OCI-LY3 (cell line): Measurements from ENCODE around the gene GNB1.
"Not testable (repeated sequence)": the region's sequence is repeated elsewhere in the genome, so short reads cannot be mapped to it uniquely, and the experiment has no call there.

ENCODE experiments used
- H2AFZ ChIP-seq: fragments of 200-600, 300-600 bp; shearing (Covaris generic); 2 replicates; pipeline ENCODE4 v1.6.0; 2014; ENCODE audit warnings: antibody characterized with exemption, low read depth, low read length
- H3K27ac ChIP-seq: fragments of 200-600, 300-600 bp; sonication (generic); 2 replicates; pipeline ENCODE4 v1.5.1; 2014; ENCODE audit warnings: mild to moderate bottlenecking, low read length, moderate library complexity, mixed read lengths
- H3K27me3 ChIP-seq: fragments of 200-600, 300-600 bp; sonication (generic); 2 replicates; pipeline ENCODE4 v1.6.1; 2014; ENCODE audit warnings: low read depth, low read length, mixed read lengths
- H3K36me3 ChIP-seq: fragments of 200-600, 300-600 bp; sonication (generic); replicated peaks from 2 replicates; pipeline ENCODE3; 2014; ENCODE audit warnings: low read depth, low read length, mixed read lengths
- H3K4me1 ChIP-seq: fragments of 300-600, 200-600 bp; sonication (generic); 2 replicates; pipeline ENCODE4 v1.6.1; 2014; ENCODE audit warnings: low read length, mixed read lengths
- H3K4me2 ChIP-seq: fragments of 200-600, 300-600 bp; sonication (generic); 2 replicates; pipeline ENCODE4 v1.6.1; 2014; ENCODE audit warnings: low read length, mixed read lengths
- H3K4me3 ChIP-seq: fragments of 300-600, 200-600 bp; sonication (generic); 2 replicates; pipeline ENCODE4 v1.5.1; 2014; ENCODE audit warnings: antibody characterized with exemption, mild to moderate bottlenecking, low read length, moderate library complexity
- H3K79me2 ChIP-seq: fragments of 300-600, 200-600 bp; shearing (Covaris generic); 2 replicates; pipeline ENCODE4 v1.6.1; 2014; ENCODE audit warnings: mild to moderate bottlenecking, low read length, mixed read lengths
- H3K9ac ChIP-seq: fragments of 300-600, 200-600 bp; shearing (Covaris generic); 2 replicates; pipeline ENCODE4 v1.6.0; 2014; ENCODE audit warnings: mild to moderate bottlenecking, low read length, moderate library complexity
- H3K9me3 ChIP-seq: fragments of 200-600, 300-600 bp; shearing (Covaris generic); 2 replicates; pipeline ENCODE4 v1.6.1; 2014; ENCODE audit warnings: low read length, mixed read lengths; ENCODE audit not compliant: insufficient read depth
- H4K20me1 ChIP-seq: fragments of 200-600, 300-600 bp; sonication (generic); 2 replicates; pipeline ENCODE4 v1.6.1; 2016; ENCODE audit warnings: low read length, mixed read lengths; ENCODE audit not compliant: insufficient read depth
- EZH2phosphoT487 ChIP-seq: fragments of 200-600 bp; shearing (Covaris generic); IDR thresholded peaks from 2 replicates; pipeline ENCODE4 v1.6.1; 2018; ENCODE audit warnings: antibody characterized with exemption, mixed run types, low read depth
- TF ChIP-seq, protein P1 (sequence below): fragments of 200-600, 300-600 bp; sonication (generic); IDR thresholded peaks from 2 replicates; pipeline ENCODE4 v1.5.1; 2014; ENCODE audit warnings: antibody characterized with exemption, low read length, low read depth

Gene GNB1

GRCh38 chr1:1862905-1863547 lies 27.9 kb downstream of the GNB1 start:
- no peak overlapping the region for H3K9ac ChIP-seq
- no peak overlapping the region for H3K4me2 ChIP-seq
- no peaks in the 10 kb centered on the region for H3K9me3 ChIP-seq
- H3K79me2 ChIP-seq: peaks cover 100% of the 10 kb centered on the region
- H3K36me3 ChIP-seq: peaks cover 23% of the 10 kb centered on the region
- H3K27ac ChIP-seq: no peak overlapping the region
- H4K20me1 ChIP-seq: peaks cover 96% of the 10 kb centered on the region
- no peak for TF ChIP-seq EZH2phosphoT487
- TF ChIP-seq, protein P1, sequence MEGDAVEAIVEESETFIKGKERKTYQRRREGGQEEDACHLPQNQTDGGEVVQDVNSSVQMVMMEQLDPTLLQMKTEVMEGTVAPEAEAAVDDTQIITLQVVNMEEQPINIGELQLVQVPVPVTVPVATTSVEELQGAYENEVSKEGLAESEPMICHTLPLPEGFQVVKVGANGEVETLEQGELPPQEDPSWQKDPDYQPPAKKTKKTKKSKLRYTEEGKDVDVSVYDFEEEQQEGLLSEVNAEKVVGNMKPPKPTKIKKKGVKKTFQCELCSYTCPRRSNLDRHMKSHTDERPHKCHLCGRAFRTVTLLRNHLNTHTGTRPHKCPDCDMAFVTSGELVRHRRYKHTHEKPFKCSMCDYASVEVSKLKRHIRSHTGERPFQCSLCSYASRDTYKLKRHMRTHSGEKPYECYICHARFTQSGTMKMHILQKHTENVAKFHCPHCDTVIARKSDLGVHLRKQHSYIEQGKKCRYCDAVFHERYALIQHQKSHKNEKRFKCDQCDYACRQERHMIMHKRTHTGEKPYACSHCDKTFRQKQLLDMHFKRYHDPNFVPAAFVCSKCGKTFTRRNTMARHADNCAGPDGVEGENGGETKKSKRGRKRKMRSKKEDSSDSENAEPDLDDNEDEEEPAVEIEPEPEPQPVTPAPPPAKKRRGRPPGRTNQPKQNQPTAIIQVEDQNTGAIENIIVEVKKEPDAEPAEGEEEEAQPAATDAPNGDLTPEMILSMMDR: no peak
- no peak overlapping the region for H3K4me3 ChIP-seq
- H3K4me1 ChIP-seq: peaks cover 36% of the 10 kb centered on the region
- no peaks in the 10 kb centered on the region for H3K27me3 ChIP-seq
- no peak overlapping the region for H2AFZ ChIP-seq

GRCh38 chr1:1861761-1862310 lies 29.1 kb downstream of the GNB1 start:
- not testable (repeated sequence) for H3K4me3 ChIP-seq, H3K27ac ChIP-seq, H3K27me3 ChIP-seq, H3K9me3 ChIP-seq, H3K9ac ChIP-seq, H3K4me2 ChIP-seq, H2AFZ ChIP-seq
- H3K79me2 ChIP-seq: peaks cover 100% of the 10 kb centered on the region
- H3K36me3 ChIP-seq: peaks cover 23% of the 10 kb centered on the region
- peaks cover 48% of the 10 kb centered on the region for H3K4me1 ChIP-seq
- H4K20me1 ChIP-seq: peaks cover 97% of the 10 kb centered on the region

DNA sequence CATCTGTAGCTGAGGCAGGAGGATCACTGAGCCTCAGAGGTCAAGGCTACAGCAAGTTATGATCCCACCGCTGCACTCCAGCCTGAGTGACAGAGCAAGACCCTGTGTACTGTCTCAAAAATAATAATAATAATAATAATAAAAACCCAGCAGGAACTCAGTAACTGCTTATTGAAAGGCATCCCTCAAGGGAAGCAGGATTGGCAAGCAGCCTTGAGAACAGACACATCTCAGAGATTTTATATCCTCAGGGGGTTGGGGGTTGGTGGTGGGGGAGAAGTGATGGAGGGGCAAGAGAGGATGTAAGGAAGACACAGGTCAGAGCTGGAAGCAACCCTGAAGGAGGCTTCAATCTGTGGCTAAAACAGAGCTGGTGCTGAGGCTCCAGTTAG lies 29.6 kb downstream of the GNB1 start:
- H3K9ac ChIP-seq: no peak overlapping the region
- H3K27me3 ChIP-seq: no peaks in the 10 kb centered on the region
- peaks cover 22% of the 10 kb centered on the region for H3K36me3 ChIP-seq
- no peak overlapping the region for H2AFZ ChIP-seq
- peaks cover 99% of the 10 kb centered on the region for H4K20me1 ChIP-seq
- H3K4me3 ChIP-seq: no peak overlapping the region
- TF ChIP-seq, protein P1: no peak
- TF ChIP-seq EZH2phosphoT487: no peak
- H3K79me2 ChIP-seq: peaks cover 100% of the 10 kb centered on the region
- no peaks in the 10 kb centered on the region for H3K9me3 ChIP-seq
- peaks cover 52% of the 10 kb centered on the region for H3K4me1 ChIP-seq
- no peak overlapping the region for H3K27ac ChIP-seq
- peak overlapping the region; percentile 28 for H3K4me2 ChIP-seq

DNA sequence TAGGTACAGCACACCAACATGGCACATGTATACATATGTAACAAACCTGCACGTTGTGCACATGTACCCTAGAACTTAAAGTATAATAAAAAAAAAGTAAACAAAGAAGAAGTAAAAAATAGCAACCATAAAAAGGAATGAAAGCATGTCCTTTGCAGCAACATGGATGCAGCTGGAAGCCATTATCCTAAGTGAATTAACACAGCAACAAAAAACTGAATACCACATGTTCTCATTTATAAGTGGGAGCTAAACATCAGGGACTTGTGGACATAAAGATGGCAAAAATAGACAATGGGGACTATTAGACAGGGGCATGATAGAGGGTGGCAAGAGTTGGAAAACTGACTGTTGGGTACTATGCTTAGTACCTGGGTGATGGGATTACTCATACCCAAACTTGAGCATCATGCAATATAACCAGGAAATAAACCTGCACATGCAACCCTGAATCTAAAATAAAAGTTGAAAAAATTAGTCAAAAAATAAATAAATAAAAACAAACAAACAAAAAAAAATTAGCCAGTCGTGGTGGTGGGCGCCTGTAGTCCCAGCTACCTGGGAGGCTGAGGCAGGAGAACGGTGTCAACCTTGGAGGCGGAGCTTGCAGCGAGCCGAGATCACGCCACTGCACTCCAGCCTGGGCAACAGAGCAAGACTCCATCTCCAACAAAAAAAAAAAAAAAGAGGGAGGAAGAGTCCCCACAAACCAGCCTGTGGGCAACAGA lies 30.8 kb downstream of the GNB1 start:
- H3K4me3 ChIP-seq, H3K4me2 ChIP-seq, H2AFZ ChIP-seq, H3K27me3 ChIP-seq, H3K9ac ChIP-seq, H3K27ac ChIP-seq, H3K9me3 ChIP-seq: not testable (repeated sequence)
- Histone ChIP-seq H3K36me3 (peaks cover 19% of the 10 kb centered on the region), H3K79me2 (peaks cover 100% of the 10 kb centered on the region), H3K4me1 (peaks cover 52% of the 10 kb centered on the region), H4K20me1 (peaks cover 99% of the 10 kb centered on the region)
